Measurements from ENCODE around the gene SGTA.

SGTA gene

GRCh38 chr19:2711172-2711874 is 71.8 kb downstream of the SGTA start:
- Histone ChIP-seq H3K36me3 (ENCODE audit: low read depth) (no peaks in the 10 kb centered on the region), H3K4me3 (ENCODE audit: severe bottlenecking) (no peak overlapping the region), H3K9me3 (ENCODE audit: severe bottlenecking) (peaks cover 4% of the 10 kb centered on the region), H3K4me1 (ENCODE audit: insufficient read depth, poor library complexity, severe bottlenecking) (no peaks in the 10 kb centered on the region), H3K27ac (ENCODE audit: poor library complexity, severe bottlenecking) (no peak overlapping the region), H3K27me3 (ENCODE audit: insufficient read depth, poor library complexity, severe bottlenecking) (no peaks in the 10 kb centered on the region)
- ATAC-seq (ENCODE audit: low read depth) (peak; percentile 17; the same call in 1 of the 3 replicates), DNase-seq (ENCODE audit: low spot score) (no peak)
- no peak for TF ChIP-seq CTCF (IDR thresholded peaks at IDR 0.05; ENCODE audit: poor library complexity, severe bottlenecking)

- no peak for ATAC-seq (ENCODE audit: low read depth)
- H3K27ac ChIP-seq (ENCODE audit: poor library complexity, severe bottlenecking): no peak overlapping the region
- no peaks in the 10 kb centered on the region for H3K27me3 ChIP-seq (ENCODE audit: insufficient read depth, poor library complexity, severe bottlenecking)
- no peak for DNase-seq (ENCODE audit: low spot score)
- H3K4me1 ChIP-seq (ENCODE audit: insufficient read depth, poor library complexity, severe bottlenecking): no peaks in the 10 kb centered on the region
- no peaks in the 10 kb centered on the region for H3K36me3 ChIP-seq (ENCODE audit: low read depth)
- H3K9me3 ChIP-seq (ENCODE audit: severe bottlenecking): no peaks in the 10 kb centered on the region
- no peak for TF ChIP-seq CTCF (IDR thresholded peaks at IDR 0.05; ENCODE audit: poor library complexity, severe bottlenecking)
- no peak overlapping the region for H3K4me3 ChIP-seq (ENCODE audit: severe bottlenecking)
Measured at GRCh38 chr19:2706251-2706650, 76.8 kb downstream of the SGTA start.

Data from RWPE2 (cell line).